ENCODE results near the gene MED13L.
A peak's percentile ranks its signal among the peaks of the same experiment; 100 is the strongest.

Gene MED13L

GRCh38 chr12:116276652-116277466 lies 634 bp downstream of the MED13L start:
- DNase-seq: peak; percentile 29 to 83 (median 54)

GRCh38 chr12:116274551-116275375 lies 2.7 kb downstream of the MED13L start:
- no peak for DNase-seq

GRCh38 chr12:116273813-116274550 lies 3.5 kb downstream of the MED13L start:
- DNase-seq: peak in 1 of 5 experiments; percentile 17

- no peak for DNase-seq
These were observed 9.5 kb downstream of the MED13L start for GRCh38 chr12:116267948-116268347.

GRCh38 chr12:116266631-116267349 lies 10.7 kb downstream of the MED13L start:
- DNase-seq: no peak

GRCh38 chr12:116266168-116266601 lies 11.3 kb downstream of the MED13L start:
- DNase-seq: no peak

- no peak for DNase-seq
These were observed 11.9 kb downstream of the MED13L start for GRCh38 chr12:116265351-116266147.

- DNase-seq: no peak
These were observed 12.9 kb downstream of the MED13L start for GRCh38 chr12:116264525-116265070.

- no peak for DNase-seq
These were observed 13.6 kb downstream of the MED13L start for GRCh38 chr12:116263844-116264243.

GRCh38 chr12:116263431-116263830 lies 14.1 kb downstream of the MED13L start:
- DNase-seq: no peak

GRCh38 chr12:116262741-116263140 lies 14.8 kb downstream of the MED13L start:
- no peak for DNase-seq

GRCh38 chr12:116261525-116262100 lies 15.9 kb downstream of the MED13L start:
- DNase-seq: no peak

GRCh38 chr12:116259800-116260577 lies 17.5 kb downstream of the MED13L start:
- no peak for DNase-seq

GRCh38 chr12:116257826-116258225 lies 19.7 kb downstream of the MED13L start:
- DNase-seq: no peak

- DNase-seq: no peak
These were observed 20.3 kb downstream of the MED13L start for GRCh38 chr12:116257215-116257614.

- DNase-seq: no peak
These were observed 27.6 kb downstream of the MED13L start for GRCh38 chr12:116249938-116250337.

- no peak for DNase-seq
These were observed 28.6 kb downstream of the MED13L start for GRCh38 chr12:116248930-116249329.

- DNase-seq: no peak
These were observed 29.1 kb downstream of the MED13L start for GRCh38 chr12:116248433-116248832.

GRCh38 chr12:116247377-116247776 lies 30.1 kb downstream of the MED13L start:
- no peak for DNase-seq

Data from T-helper 2 cell (primary cell).